Karpas-422 (cell line): ENCODE results near the gene PITPNC1. TPM values are rescaled to one million over a fixed set of nuclear protein-coding genes. Genes with fewer than 3 reads are reported as not detected.

Experiments
- DNase-seq: peaks from one replicate; pipeline ENCODE4 v3.0.0-alpha.2; 2015
- H2AFZ ChIP-seq: fragments of 200-600 bp; sonication (generic); 2 replicates; pipeline ENCODE4 v1.6.1; 2014; ENCODE audit warnings: antibody characterized with exemption, low read length, mixed read lengths
- H3K27ac ChIP-seq: fragments of 200-600 bp; sonication (generic); 2 replicates; pipeline ENCODE4 v1.5.1; 2014; ENCODE audit warnings: mild to moderate bottlenecking, low read length, moderate library complexity
- H3K27me3 ChIP-seq: fragments of 200-600 bp; sonication (generic); 2 replicates; pipeline ENCODE4 v1.6.1; 2014; ENCODE audit warnings: low read length, mixed read lengths
- H3K36me3 ChIP-seq: fragments of 200-600 bp; sonication (generic); 2 replicates; pipeline ENCODE4 v1.6.1; 2014; ENCODE audit warnings: low read length, mixed read lengths; ENCODE audit not compliant: insufficient read depth
- H3K4me1 ChIP-seq: fragments of 200-600 bp; sonication (generic); 2 replicates; pipeline ENCODE4 v1.6.1; 2014; ENCODE audit warnings: mild to moderate bottlenecking, low read length, mixed read lengths
- H3K4me2 ChIP-seq: fragments of 200-600 bp; sonication (generic); 2 replicates; pipeline ENCODE4 v1.6.1; 2014; ENCODE audit warnings: low read length, low read depth, mild to moderate bottlenecking; ENCODE audit not compliant: poor library complexity, severe bottlenecking
- H3K4me3 ChIP-seq: fragments of 200-600 bp; sonication (generic); 2 replicates; pipeline ENCODE4 v1.5.1; 2014; ENCODE audit warnings: mild to moderate bottlenecking, antibody characterized with exemption, low read length, mixed read lengths
- H3K79me2 ChIP-seq: fragments of 200-600 bp; sonication (generic); 2 replicates; pipeline ENCODE4 v1.6.1; 2014; ENCODE audit warnings: mild to moderate bottlenecking, low read length, mixed read lengths
- H3K9ac ChIP-seq: fragments of 200-600 bp; sonication (generic); 2 replicates; pipeline ENCODE4 v1.6.0; 2014; ENCODE audit warnings: low read length
- H3K9me2 ChIP-seq: fragments of 200-600 bp; sonication (generic), shearing (Covaris generic); replicated peaks from 2 replicates; pipeline ENCODE4 v1.6.0; 2014; ENCODE audit warnings: mild to moderate bottlenecking, low read length, moderate library complexity; ENCODE audit not compliant: insufficient read depth
- H3K9me3 ChIP-seq: fragments of 300-700, 200-600 bp; sonication (generic); 2 replicates; pipeline ENCODE4 v1.6.1; 2014; ENCODE audit warnings: low read length, mixed read lengths
- H4K20me1 ChIP-seq: fragments of 200-600 bp; sonication (generic); 2 replicates; pipeline ENCODE4 v1.6.1; 2014; ENCODE audit warnings: mild to moderate bottlenecking, antibody characterized with exemption, low read length, low read depth; ENCODE audit not compliant: insufficient read depth
- small RNA-seq: library from RNA; depleted of rRNA; stranded (forward); fragments of <200 nt; gene quantifications from one replicate; pipeline ENCODE3, GENCODE V24; 2014
- total RNA-seq: library from RNA; depleted of rRNA; stranded (reverse); fragments of >200 nt; shearing (Covaris generic); gene quantifications from 2 replicates; pipeline ENCODE4 v1.2.3, GENCODE V29; 2014; ENCODE audit warnings: low replicate concordance; rRNA removed

The PITPNC1 gene
- total RNA-seq, 1 experiment from 2014 or later, result 3.8 TPM

DNA sequence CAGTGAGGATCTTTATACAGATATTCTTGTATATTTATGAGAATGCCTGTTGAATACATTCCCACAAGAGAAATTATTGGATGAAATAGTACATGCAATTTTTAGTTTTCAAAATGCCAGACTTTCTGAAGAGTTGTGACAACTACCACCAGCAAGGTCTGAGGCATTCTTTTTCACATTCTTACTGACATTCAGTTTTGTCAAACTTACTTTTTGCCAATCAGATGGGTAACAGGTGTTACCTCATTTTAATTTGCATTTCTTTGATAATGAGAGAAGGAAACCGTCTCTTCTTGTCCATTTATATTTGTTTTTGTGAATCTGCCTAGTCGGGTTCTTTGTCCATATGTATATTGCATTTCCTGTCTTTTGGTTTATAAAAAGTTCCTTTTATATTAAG is 364.9 kb downstream of the PITPNC1 start:
- Histone ChIP-seq H2AFZ (no peak overlapping the region), H3K27me3 (no peaks in the 10 kb centered on the region), H3K4me3 (no peak overlapping the region), H3K79me2 (no peaks in the 10 kb centered on the region), H3K9me2 (no peaks in the 10 kb centered on the region), H3K36me3 (peaks cover 66% of the 10 kb centered on the region), H3K4me1 (no peaks in the 10 kb centered on the region), H3K27ac (no peak overlapping the region), H4K20me1 (no peaks in the 10 kb centered on the region), H3K9ac (no peak overlapping the region), H3K9me3 (no peaks in the 10 kb centered on the region), H3K4me2 (no peak overlapping the region)
- DNase-seq, result no peak

Small RNA genes lying within 50 kb of the gene (small RNA-seq; reads per million reads assigned to genes)
- gene MIR548AA2 (not detected), gene MIR548D2 (not detected), gene RF00019 (not detected), gene RN7SL756P (not detected), gene SNORA38B (3.6 reads per million, percentile 71 among the genes with 10 or more reads in this experiment)

Other genes starting within 250 kb of the PITPNC1 start
- gene HELZ, start 132.1 kb upstream of the PITPNC1 start, total RNA-seq, result 54.9 and 77.9 TPM in 2 replicates
- gene PSMD12, start 10.7 kb upstream of the PITPNC1 start, total RNA-seq, result 18.7 TPM in 2 replicates